Measurements from ENCODE around the gene U2AF1L4. TPM values are rescaled to one million over a fixed set of nuclear protein-coding genes. Genes with fewer than 3 reads are reported as not detected.

The U2AF1L4 gene
- polyA plus RNA-seq, 3 donors = 12.8 to 19.3 (median 19.0) TPM

DNA sequence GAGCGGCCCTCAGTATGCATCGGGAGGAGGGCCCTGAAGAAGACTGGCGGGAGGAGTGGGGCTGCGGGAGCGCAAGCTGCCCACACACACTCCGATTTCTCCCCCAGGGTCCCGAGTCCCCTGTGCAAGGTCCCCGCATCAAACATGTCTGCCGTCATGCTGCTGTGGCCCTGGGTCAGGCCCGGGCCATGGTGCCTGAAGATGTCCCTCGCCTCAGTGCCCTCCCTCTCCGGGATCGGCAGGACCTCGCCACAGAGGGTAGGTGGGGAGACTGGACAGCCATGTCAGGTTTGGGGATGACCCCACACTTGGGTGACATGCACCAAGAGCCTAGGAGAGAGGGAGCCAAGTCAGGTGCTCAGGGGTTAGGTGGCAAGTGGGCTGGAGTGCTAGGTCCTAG, 22.8 kb downstream of the U2AF1L4 start:
- no peak for DNase-seq (ENCODE audit: extremely low read depth in 1 of 11, low read depth in 9 of 11, low spot score in 4 of 11)

DNA sequence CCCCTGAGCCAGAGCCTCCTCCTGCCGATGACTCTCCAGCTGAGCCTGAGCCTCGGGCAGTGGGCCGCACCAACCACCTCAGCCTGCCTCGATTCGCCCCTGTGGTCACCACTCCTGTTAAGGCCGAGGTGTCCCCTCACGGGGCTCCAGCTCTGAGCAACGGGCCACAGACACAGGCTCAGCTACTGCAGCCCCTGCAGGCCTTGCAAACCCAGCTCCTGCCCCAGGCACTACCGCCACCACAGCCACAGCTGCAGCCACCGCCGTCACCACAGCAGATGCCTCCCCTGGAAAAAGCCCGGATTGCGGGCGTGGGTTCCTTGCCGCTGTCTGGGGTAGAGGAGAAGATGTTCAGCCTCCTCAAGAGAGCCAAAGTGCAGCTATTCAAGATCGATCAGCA, 23.8 kb downstream of the U2AF1L4 start:
- DNase-seq (ENCODE audit: extremely low read depth in 1 of 11, low read depth in 9 of 11, low spot score in 4 of 11) = no peak

- no peak for DNase-seq (ENCODE audit: extremely low read depth in 1 of 11, low read depth in 9 of 11, low spot score in 4 of 11)
Measured at GRCh38 chr19:35720648-35721047, 24.6 kb downstream of the U2AF1L4 start.

- no peak for DNase-seq (ENCODE audit: extremely low read depth in 1 of 11, low read depth in 9 of 11, low spot score in 4 of 11)
Measured at GRCh38 chr19:35720163-35720524, 25.1 kb downstream of the U2AF1L4 start.

GRCh38 chr19:35719402-35720162, 25.6 kb downstream of the U2AF1L4 start:
- no peak for DNase-seq (ENCODE audit: extremely low read depth in 1 of 11, low read depth in 9 of 11, low spot score in 4 of 11)

GRCh38 chr19:35718345-35719041, 26.7 kb downstream of the U2AF1L4 start:
- DNase-seq (ENCODE audit: extremely low read depth in 1 of 11, low read depth in 9 of 11, low spot score in 4 of 11) = no peak

DNA sequence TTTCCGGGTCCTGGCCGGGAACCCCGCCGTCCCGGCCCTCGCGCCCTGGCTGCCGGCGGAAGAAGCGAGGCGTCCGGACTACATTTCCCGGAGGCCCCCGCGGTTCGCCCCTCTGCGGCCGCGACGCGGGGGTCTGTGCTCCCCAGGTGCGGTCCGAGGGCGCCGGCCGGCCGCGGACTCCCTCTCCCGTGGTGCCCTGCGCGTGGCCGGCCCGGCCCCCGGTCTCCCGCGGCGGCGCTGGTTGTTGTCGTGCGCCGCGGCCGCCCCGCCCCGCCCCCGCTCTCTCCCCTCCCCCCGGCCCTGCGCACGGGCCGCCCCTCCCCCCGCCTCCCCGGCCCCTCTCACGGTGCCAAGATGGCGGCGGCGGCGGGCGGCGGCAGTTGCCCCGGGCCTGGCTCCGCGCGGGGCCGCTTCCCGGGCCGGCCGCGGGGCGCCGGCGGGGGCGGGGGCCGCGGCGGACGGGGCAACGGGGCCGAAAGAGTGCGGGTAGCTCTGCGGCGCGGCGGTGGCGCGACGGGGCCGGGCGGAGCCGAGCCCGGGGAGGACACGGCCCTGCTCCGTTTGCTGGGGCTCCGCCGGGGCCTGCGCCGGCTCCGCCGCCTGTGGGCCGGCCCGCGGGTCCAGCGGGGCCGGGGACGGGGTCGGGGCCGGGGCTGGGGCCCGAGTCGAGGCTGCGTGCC, 27.4 kb downstream of the U2AF1L4 start, which contains the start of gene KMT2B:
Gene KMT2B, plus strand, starts transcription at position 339 of the 680 bp plus-strand sequence. Its CDS starts 16 bp downstream, at position 355.
- DNase-seq (ENCODE audit: extremely low read depth in 1 of 11, low read depth in 9 of 11, low spot score in 4 of 11) = peak in 4 of 11 donors; percentile 83 to 93 (median 90)

DNA sequence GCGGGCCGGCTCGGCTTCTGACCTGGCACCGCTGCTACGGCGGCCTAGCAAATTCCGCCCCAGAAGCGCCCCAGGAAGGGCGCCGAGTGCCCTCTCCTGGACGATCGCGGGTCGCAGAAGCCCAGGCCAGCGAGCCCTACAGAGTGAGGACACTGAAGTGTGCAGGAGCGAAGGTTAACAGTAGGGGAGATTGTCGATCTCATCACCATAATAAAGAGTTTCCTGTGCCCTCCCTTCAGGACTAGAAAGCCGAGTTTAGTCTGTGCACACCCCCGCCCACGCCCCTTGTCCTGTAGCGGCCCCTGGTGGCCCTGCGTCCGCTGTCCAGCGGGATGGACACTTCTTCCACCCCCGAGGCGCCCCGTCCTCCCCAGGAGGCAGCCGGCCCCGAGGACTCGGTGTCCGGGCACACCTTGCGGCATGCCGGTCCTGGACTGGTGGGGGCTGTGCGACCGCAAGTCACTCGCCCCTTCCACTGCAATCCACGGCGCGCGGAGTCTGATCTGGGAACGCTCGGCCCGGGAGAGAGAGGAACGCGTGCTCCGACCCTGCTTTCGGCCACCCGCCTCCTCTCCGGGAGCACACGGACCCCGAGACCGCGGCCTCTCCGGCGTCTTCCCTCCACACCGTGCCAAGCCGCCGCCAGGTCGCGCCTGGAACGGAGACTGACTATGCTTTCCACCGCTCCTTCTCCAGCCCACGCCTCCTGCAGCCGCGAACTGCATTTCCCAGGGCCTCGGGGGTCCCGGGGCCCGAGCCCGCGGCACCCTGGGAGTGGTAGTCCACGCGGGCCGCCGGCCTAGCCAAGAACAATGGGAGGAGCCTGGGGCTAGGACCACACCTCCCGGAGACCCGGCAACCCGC, 28.2 kb downstream of the U2AF1L4 start:
- peak in 10 of 11 donors; percentile 72 to 95 (median 90) for DNase-seq (ENCODE audit: extremely low read depth in 1 of 11, low read depth in 9 of 11, low spot score in 4 of 11)

DNA sequence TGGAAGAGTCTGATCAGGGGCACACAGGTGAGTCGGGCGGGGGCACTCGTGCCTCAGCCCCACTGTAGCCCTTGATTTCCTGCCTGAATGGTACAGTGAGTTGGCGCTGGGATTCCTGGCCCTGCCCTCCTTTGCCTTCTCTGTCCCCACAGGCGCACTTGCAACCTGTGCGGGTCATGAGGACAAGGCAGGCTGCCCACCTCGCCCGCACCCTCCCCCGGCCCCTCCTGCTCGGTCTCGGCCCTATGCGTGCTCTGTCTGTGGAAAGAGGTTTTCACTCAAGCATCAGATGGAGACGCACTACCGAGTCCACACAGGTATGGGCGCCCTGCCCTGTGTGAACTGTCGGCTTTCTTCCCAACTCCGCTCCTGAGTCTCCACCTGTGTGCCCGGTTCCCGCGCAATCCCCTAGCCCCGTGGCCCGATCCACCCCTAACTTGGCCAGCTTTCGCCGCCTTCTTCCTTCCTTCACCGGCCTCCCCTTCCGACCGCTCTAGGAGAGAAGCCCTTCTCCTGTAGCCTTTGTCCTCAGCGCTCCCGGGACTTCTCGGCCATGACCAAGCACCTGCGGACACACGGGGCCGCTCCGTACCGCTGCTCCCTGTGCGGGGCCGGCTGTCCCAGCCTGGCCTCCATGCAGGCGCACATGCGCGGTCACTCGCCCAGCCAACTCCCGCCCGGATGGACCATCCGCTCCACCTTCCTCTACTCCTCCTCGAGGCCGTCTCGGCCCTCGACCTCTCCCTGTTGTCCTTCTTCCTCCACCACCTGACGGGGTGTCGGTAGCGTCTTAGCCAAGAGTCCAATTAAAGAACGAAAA, 29.0 kb downstream of the U2AF1L4 start:
- peak in 2 of 11 donors; percentile 32 to 58 for DNase-seq (ENCODE audit: extremely low read depth in 1 of 11, low read depth in 9 of 11, low spot score in 4 of 11)

DNA sequence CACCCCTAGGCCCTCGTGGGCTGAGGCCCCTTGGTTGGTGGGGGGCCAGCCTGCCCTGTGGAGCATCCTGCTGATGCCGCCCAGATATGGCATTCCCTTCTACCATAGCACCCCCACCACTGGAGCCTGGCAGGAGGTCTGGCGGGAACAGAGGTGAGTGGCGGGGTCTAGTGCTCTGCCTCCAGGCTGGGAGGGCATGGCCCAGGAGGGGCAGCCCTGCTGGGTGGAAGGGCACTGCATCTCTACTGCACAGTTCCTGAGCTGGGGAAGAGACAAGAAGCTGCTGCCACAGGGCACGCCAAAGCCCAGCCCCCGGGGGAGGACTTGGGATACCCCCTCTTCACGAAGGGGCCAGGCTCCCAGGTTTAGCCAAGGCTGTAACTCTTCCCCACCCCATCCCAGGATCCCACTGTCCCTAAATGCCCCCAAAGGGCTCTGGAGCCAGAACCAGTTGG, 29.8 kb downstream of the U2AF1L4 start:
- no peak for DNase-seq (ENCODE audit: extremely low read depth in 1 of 11, low read depth in 9 of 11, low spot score in 4 of 11)

DNA sequence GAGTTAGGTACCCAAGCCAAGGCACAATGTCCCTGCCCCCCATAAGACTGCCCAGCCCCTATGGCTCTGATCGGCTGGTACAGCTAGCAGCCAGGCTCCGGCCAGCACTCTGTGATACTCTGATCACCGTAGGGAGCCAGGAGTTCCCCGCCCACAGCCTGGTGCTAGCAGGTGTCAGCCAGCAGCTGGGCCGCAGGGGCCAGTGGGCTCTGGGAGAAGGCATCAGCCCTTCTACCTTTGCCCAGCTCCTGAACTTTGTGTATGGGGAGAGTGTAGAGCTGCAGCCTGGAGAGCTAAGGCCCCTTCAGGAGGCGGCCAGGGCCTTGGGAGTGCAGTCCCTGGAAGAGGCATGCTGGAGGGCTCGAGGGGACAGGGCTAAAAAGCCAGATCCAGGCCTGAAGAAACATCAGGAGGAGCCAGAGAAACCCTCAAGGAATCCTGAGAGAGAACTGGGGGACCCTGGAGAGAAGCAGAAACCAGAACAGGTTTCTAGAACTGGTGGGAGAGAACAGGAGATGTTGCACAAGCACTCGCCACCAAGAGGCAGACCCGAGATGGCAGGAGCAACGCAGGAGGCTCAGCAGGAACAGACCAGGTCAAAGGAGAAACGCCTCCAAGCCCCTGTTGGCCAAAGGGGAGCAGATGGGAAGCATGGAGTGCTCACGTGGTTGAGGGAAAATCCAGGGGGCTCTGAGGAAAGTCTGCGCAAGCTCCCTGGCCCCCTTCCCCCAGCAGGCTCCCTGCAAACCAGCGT, 30.4 kb downstream of the U2AF1L4 start:
- no peak for DNase-seq (ENCODE audit: extremely low read depth in 1 of 11, low read depth in 9 of 11, low spot score in 4 of 11)

DNA sequence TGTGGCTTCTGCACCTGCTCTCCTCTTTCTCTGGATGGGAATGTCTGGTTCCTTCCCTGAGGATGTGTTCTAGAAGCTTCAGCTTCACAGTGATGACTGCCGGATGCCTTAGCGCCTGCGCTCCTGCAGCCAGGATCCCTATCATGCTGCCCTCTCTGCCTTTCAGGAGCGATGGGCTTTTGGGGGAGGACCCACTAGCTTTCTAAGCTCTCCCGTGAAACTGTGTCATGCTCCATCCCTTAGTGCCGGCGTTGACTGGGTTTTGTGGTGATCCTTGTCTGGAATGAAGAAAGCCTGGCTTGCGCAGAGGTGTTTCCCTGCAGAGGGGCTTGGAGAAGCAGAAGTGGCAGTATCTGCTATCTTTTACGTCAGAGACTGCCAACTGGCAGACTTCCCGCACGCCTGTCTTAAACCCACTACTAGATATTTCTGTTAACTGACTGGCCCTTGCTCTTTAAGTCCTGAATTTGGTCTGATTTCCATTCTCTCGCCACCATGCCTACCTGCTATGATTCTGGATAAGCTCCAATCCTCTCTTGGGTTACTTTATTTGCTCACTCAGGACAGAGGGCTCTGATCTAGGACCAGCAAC, 31.2 kb downstream of the U2AF1L4 start:
- no peak for DNase-seq (ENCODE audit: extremely low read depth in 1 of 11, low read depth in 9 of 11, low spot score in 4 of 11)

- no peak for DNase-seq (ENCODE audit: extremely low read depth in 1 of 11, low read depth in 9 of 11, low spot score in 4 of 11)
Measured at GRCh38 chr19:35713506-35713850, 31.7 kb downstream of the U2AF1L4 start.

DNA sequence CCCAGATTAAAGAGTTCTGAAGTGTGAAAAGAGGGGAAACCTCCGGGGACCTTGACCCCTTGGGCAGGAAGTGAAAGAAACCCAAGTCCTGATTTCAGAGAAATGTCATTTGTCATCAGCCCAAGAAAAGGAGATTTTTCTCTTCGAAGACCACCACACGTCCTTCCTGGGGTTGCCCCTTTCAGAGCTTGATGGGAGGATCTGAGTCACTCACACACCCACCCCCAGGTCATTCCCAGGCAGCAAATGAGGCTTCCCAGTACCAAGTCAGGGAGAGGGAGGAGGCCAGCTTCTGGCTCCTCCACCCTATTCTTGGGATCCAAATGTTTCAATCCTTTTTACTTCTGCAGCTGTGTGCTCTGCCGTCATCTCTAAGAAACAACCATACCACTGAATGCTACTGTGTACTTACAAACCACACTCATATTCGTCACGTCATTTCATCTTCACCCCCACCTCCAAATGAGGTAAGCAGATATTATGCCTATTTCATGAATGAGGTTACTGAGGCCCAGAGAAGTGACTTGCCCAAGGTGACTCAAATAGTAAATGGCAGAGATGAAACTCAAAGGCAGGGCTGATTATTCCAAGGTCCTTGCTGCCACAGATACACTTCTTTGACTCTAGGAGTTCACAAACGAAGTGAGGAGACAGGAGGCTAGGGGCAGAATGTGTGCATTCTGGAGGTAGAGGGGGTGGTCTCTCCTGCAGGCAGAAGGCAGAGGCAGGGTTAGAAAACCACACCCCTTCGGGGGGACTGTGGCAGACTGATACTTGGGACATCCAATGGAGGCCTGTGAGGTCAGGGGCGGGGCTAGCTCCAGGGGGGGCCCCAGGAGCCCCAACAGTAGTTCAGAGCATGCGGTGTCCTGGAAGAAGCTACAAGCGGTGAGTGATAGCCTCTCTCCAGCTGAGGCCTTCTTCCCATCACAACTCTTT, 32.4 kb downstream of the U2AF1L4 start:
- no peak for DNase-seq (ENCODE audit: extremely low read depth in 1 of 11, low read depth in 9 of 11, low spot score in 4 of 11)

DNA sequence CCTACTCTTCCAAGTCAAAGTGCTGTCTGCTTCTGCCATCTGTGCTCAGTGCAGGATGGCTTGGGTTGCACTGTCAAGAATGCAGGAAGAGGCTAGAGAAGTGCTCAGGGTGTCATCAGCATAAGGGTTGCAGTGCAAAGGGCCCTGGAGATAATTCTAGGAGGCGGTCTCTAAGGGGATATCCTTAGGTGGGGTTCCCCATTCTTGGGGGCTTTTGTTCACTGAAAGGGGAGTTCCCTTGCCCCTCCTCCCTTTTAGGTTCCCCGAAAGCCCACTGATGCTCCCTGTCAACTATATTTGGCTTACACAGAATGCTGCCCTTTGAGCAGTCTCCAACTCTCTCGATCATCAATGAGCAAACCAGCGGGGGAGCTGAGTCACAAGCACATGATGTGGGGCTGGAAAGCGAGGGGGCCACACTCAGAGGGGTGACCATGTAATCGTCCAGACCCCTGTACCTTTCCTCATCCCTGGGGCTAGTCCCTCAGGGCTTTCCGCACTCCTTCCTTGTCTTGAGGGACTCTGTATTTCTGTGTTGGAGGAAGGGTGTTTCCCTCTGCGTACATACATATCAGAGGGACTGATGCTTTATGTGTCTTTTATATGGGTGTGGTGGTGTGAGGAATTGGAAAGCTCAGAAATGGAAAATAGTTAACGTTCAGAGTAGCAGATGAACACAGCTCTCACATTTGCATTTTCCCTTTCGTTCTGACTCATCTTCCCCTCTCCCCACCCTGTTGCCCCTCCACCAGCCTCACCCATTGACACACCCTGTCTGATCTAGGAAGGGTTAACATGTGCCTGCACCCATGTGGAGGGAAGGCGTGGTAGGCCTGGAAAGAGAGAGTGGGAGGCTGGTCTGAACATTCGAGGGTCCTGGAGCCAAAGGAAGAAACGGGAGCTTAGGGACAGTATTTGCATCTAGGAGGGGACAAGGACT, 34.2 kb downstream of the U2AF1L4 start:
- DNase-seq (ENCODE audit: extremely low read depth in 1 of 11, low read depth in 9 of 11, low spot score in 4 of 11) = no peak
